OCI-LY1 (cell line): ENCODE measurements around the gene SEPHS1.

Experiments used
- H2AFZ ChIP-seq: fragments of 200-600 bp; sonication (generic), shearing (Covaris generic); 2 replicates; pipeline ENCODE4 v1.6.0; 2014; ENCODE audit warnings: antibody characterized with exemption, mild to moderate bottlenecking, low read length
- H3F3A ChIP-seq: fragments of 200-600 bp; sonication (generic), shearing (Covaris generic); 2 replicates; pipeline ENCODE4 v1.6.0; 2014; ENCODE audit warnings: mild to moderate bottlenecking, antibody characterized with exemption, low read length, moderate library complexity; ENCODE audit not compliant: insufficient read depth
- H3K27ac ChIP-seq: fragments of 200-600 bp; sonication (generic); 2 replicates; pipeline ENCODE4 v1.5.1; 2014; ENCODE audit warnings: low read length, mixed run types, mild to moderate bottlenecking, low read depth; ENCODE audit not compliant: poor library complexity, severe bottlenecking
- H3K27me3 ChIP-seq: fragments of 200-600 bp; sonication (generic); 2 replicates; pipeline ENCODE4 v1.6.0; 2014; ENCODE audit warnings: antibody characterized with exemption, mild to moderate bottlenecking, low read length, moderate library complexity; ENCODE audit not compliant: insufficient read depth
- H3K36me3 ChIP-seq: fragments of 200-600 bp; sonication (generic); 2 replicates; pipeline ENCODE4 v1.6.1; 2014; ENCODE audit warnings: mild to moderate bottlenecking, antibody characterized with exemption, low read length, moderate library complexity, mixed read lengths; ENCODE audit not compliant: insufficient read depth
- H3K4me1 ChIP-seq: fragments of 200-600 bp; sonication (generic); 2 replicates; pipeline ENCODE4 v1.5.1; 2014; ENCODE audit warnings: mild to moderate bottlenecking, low read length, moderate library complexity; ENCODE audit not compliant: insufficient read depth, severe bottlenecking
- H3K4me2 ChIP-seq: fragments of 200-600 bp; sonication (generic), shearing (Covaris generic); 2 replicates; pipeline ENCODE4 v1.6.1; 2014; ENCODE audit warnings: low read length
- H3K4me3 ChIP-seq: fragments of 200-600 bp; sonication (generic); 2 replicates; pipeline ENCODE4 v1.5.1; 2014; ENCODE audit warnings: low read length, low read depth, mild to moderate bottlenecking, mixed read lengths; ENCODE audit not compliant: poor library complexity, severe bottlenecking
- H3K79me2 ChIP-seq: fragments of 200-600 bp; shearing (Covaris generic); 2 replicates; pipeline ENCODE4 v1.6.1; 2016; ENCODE audit warnings: mixed run types, low read length, mixed read lengths; ENCODE audit not compliant: insufficient read depth
- H3K9ac ChIP-seq: fragments of 200-600 bp; sonication (generic), shearing (Covaris generic); 2 replicates; pipeline ENCODE4 v1.6.1; 2014; ENCODE audit warnings: mild to moderate bottlenecking, low read length, mixed read lengths
- H3K9me2 ChIP-seq: fragments of 200-600 bp; sonication (generic), shearing (Covaris generic); 2 replicates; pipeline ENCODE4 v1.6.1; 2014; ENCODE audit warnings: low read depth, mild to moderate bottlenecking, low read length, mixed read lengths
- H3K9me3 ChIP-seq: fragments of 200-600 bp; shearing (Covaris generic); 2 replicates; pipeline ENCODE4 v1.6.1; 2014; ENCODE audit warnings: low read length, mixed read lengths
- H4K20me1 ChIP-seq: fragments of 200-600 bp; sonication (generic), shearing (Covaris generic); 2 replicates; pipeline ENCODE4 v1.6.0; 2016; ENCODE audit warnings: mild to moderate bottlenecking, low read length; ENCODE audit not compliant: insufficient read depth
- EZH2 ChIP-seq: fragments of 200-600 bp; sonication (generic), shearing (Covaris generic); IDR thresholded peaks from 2 replicates; pipeline ENCODE4 v1.8.0; 2017; ENCODE audit warnings: borderline replicate concordance, mixed run types, mild to moderate bottlenecking, antibody characterized with exemption, low read length, moderate library complexity, mixed read lengths
- TF ChIP-seq, protein P1 (sequence below): fragments of 200-600 bp; sonication (generic), shearing (Covaris generic); IDR thresholded peaks from 2 replicates; pipeline ENCODE4 v1.5.1; 2017; ENCODE audit warnings: mild to moderate bottlenecking, antibody characterized with exemption, low read length, moderate library complexity, mixed read lengths

SEPHS1 gene

DNA sequence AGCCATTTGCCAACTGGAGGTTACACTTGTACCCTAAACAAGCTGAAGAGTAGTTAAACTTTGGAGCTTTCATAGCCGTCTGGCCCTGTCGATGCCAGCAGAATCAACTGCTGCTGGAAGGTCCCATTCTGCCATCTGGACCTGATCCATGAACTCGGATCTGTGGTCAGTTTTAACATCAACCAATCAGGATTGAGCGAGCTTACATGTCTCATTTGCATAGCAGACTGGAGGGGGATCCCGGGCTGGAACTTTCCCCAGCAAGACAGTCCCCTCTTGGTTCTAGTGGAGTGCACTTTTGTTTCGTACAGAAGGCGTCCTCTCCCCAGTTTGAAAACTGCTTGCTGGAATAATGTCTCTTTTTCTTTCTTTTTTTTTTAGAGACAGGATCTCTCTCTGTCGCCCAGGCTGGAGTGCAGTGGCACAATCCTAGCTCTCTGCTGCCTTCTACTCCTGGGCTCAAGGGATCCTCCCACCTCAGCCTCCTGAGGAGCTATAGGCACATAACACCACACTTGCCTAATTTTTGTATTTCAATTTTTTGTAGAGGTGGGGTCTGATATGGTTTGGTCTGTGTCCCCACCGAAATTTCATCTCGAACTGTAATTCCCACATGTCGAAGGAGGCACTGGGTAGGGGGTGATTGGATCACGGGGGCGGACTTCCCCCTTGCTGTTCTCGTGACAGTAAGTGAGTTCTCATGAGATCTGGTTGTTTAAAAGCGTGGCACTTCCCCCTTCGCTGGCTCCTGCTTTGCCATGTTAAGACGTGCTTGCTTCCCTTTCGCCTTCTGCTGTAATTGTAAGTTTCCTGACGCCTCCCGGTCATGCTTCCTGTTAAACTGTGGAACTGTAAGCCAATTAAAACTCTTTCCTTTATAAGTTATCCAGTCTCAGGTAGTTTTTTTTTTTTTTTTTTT, 42.8 kb upstream of the SEPHS1 start:
- no peaks in the 10 kb centered on the region for H3K36me3 ChIP-seq
- no peak overlapping the region for H2AFZ ChIP-seq
- peaks cover 4% of the 10 kb centered on the region for H3K4me1 ChIP-seq
- no peak overlapping the region for H3K4me3 ChIP-seq
- 0 out of 2 replicates have a peak, but pooled peaks cover 2% of the 10 kb centered on the region for H3K27me3 ChIP-seq
- H3F3A ChIP-seq = no peaks in the 10 kb centered on the region; the same call in 1 of the 2 replicates
- H3K9me3 ChIP-seq = no peaks in the 10 kb centered on the region
- H3K27ac ChIP-seq = no peak overlapping the region
- H4K20me1 ChIP-seq = no peaks in the 10 kb centered on the region
- H3K79me2 ChIP-seq = no peaks in the 10 kb centered on the region
- no peak overlapping the region for H3K4me2 ChIP-seq
- H3K9ac ChIP-seq = no peak overlapping the region
- H3K9me2 ChIP-seq = no peaks in the 10 kb centered on the region
- TF ChIP-seq, protein P1, sequence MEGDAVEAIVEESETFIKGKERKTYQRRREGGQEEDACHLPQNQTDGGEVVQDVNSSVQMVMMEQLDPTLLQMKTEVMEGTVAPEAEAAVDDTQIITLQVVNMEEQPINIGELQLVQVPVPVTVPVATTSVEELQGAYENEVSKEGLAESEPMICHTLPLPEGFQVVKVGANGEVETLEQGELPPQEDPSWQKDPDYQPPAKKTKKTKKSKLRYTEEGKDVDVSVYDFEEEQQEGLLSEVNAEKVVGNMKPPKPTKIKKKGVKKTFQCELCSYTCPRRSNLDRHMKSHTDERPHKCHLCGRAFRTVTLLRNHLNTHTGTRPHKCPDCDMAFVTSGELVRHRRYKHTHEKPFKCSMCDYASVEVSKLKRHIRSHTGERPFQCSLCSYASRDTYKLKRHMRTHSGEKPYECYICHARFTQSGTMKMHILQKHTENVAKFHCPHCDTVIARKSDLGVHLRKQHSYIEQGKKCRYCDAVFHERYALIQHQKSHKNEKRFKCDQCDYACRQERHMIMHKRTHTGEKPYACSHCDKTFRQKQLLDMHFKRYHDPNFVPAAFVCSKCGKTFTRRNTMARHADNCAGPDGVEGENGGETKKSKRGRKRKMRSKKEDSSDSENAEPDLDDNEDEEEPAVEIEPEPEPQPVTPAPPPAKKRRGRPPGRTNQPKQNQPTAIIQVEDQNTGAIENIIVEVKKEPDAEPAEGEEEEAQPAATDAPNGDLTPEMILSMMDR = no peak
- TF ChIP-seq EZH2 = no peak

DNA sequence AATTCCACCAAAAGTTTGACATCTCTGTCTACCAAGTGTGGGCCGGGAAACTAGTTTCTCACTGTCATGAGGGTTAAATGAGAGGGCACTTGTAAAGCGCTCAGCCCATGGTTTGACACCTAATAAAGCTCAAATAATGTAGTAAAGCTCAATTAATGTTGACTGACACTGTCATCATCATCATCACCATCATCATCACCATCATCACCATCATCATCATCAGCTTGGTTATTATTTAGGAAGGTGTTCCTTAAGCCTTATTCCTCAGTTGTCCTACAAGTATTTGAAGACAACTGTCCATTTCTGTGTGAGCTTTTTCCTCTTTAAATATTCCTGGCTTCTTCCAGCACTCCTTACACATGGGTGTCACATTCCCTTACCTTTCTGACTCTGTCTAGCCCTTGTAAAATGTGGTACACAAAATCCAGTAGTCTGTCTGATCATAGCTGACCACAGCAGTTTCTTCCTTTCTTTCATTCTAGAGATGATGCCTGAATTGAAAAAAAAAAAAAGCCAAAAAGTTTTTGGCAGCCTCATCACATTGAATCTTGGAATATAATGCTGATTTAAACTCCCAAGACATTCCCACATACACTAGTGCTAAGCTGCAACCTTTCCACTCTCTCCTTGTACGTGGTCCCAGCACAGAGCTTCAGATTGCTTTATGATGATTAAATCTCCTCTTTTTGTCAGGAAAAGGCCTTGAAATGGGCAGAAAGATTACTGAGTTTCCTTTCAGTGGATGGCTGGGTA, 40.6 kb upstream of the SEPHS1 start:
- Histone ChIP-seq H3K9me3 (no peaks in the 10 kb centered on the region), H3K9ac (no peak overlapping the region), H2AFZ (no peak overlapping the region), H3K79me2 (no peaks in the 10 kb centered on the region), H3K4me3 (no peak overlapping the region), H4K20me1 (no peaks in the 10 kb centered on the region), H3K4me1 (peaks cover 4% of the 10 kb centered on the region), H3K36me3 (no peaks in the 10 kb centered on the region), H3K27ac (no peak overlapping the region), H3K27me3 (0 out of 2 replicates have a peak, but pooled peaks cover 2% of the 10 kb centered on the region), H3K4me2 (no peak overlapping the region), H3F3A (no peaks in the 10 kb centered on the region; the same call in 1 of the 2 replicates), H3K9me2 (no peaks in the 10 kb centered on the region)
- no peak for TF ChIP-seq EZH2
- TF ChIP-seq, protein P1 = no peak

DNA sequence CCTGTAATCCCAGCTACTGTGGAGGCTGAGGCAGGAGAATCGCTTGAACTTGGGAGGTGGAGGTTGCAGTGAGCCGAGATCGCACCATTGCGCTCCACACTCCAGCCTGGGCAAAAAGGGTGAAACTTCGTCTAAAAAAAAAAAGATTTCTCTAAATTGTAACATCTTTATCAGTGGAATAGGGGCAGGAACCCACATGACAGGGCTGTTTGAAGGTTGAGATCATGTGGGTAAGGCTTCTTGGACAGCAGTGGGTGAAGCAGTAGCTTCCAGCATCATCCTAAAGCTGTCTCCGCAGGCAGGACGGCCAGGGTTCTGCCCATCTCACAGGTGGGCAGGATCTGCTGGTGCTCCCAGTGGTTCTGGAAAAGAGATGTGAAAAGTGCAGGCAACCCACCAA, 37.9 kb upstream of the SEPHS1 start:
- peaks cover 3% of the 10 kb centered on the region for H3K4me1 ChIP-seq
- no peak overlapping the region for H3K4me2 ChIP-seq
- no peaks in the 10 kb centered on the region for H3K79me2 ChIP-seq
- no peak overlapping the region for H3K4me3 ChIP-seq
- H3F3A ChIP-seq = no peaks in the 10 kb centered on the region; the same call in 1 of the 2 replicates
- no peaks in the 10 kb centered on the region for H3K9me2 ChIP-seq
- H3K36me3 ChIP-seq = no peaks in the 10 kb centered on the region
- TF ChIP-seq, protein P1 = no peak
- TF ChIP-seq EZH2 = no peak
- H2AFZ ChIP-seq = no peak overlapping the region
- H3K9ac ChIP-seq = no peak overlapping the region
- H3K27ac ChIP-seq = no peak overlapping the region
- H3K27me3 ChIP-seq = 0 out of 2 replicates have a peak, but pooled peaks cover 2% of the 10 kb centered on the region
- no peaks in the 10 kb centered on the region for H3K9me3 ChIP-seq
- no peaks in the 10 kb centered on the region for H4K20me1 ChIP-seq
